IMR-90 (cell line): ENCODE data around the gene ZNF488. TPM values are rescaled to one million over a fixed set of nuclear protein-coding genes. Genes with fewer than 3 reads are reported as not detected.

Source experiments
- ATAC-seq: fragments of 200-7000 bp; cut with Tn5 transposase; 2 replicates; pipeline ENCODE4 v1.9.1; 2020; ENCODE audit warnings: low read depth, mild to moderate bottlenecking, moderate library complexity
- BruUV-seq: library from RNA; stranded (reverse); fragments of 400-500 nt; replicated peaks from 2 replicates; lab custom pipeline; 2021; lab: Mats Ljungman, UMichigan
- CTCF ChIA-PET: fragments of 300-600 bp; formaldehyde crosslinking; extraction: SDS; loops from one replicate; lab custom pipeline; 2021; ENCODE audit warnings: antibody characterized with exemption; lab: Yijun Ruan, JAX
- POLR2A ChIA-PET: fragments of 300-600 bp; sonication (Branson Sonifier 250); formaldehyde crosslinking; loops from one replicate; lab custom pipeline; 2022; ENCODE audit warnings: antibody characterized with exemption; ENCODE audit not compliant: unreplicated experiment; lab: Charles Lee
- DNase-seq: peaks from one replicate; pipeline ENCODE4 v3.0.0; 2013
- H2AFZ ChIP-seq: replicated peaks from 2 replicates; pipeline ENCODE3; 2013; ENCODE audit warnings: low read length, mild to moderate bottlenecking; ENCODE audit not compliant: poor library complexity
- H2AK5ac ChIP-seq: 2 replicates; pipeline ENCODE4 v1.6.1; 2013; ENCODE audit warnings: low read depth, low read length, inconsistent platforms
- H2AK9ac ChIP-seq: replicated peaks from 2 replicates; pipeline ENCODE3; 2013; ENCODE audit warnings: mild to moderate bottlenecking, low read depth, low read length, moderate library complexity; ENCODE audit not compliant: poor library complexity
- H2BK120ac ChIP-seq: 2 replicates; pipeline ENCODE4 v1.6.1; 2013; ENCODE audit warnings: low read depth, low read length, inconsistent platforms
- H2BK15ac ChIP-seq: 3 replicates; pipeline ENCODE4 v1.6.1; 2013; ENCODE audit warnings: low read depth, low read length, inconsistent platforms
- H2BK20ac ChIP-seq: 2 replicates; pipeline ENCODE4 v1.6.1; 2013; ENCODE audit warnings: low read depth, mild to moderate bottlenecking, inconsistent platforms, low read length, moderate library complexity
- H2BK5ac ChIP-seq: 2 replicates; pipeline ENCODE4 v1.6.1; 2013; ENCODE audit warnings: mild to moderate bottlenecking, low read depth, low read length, inconsistent platforms; ENCODE audit not compliant: poor library complexity, severe bottlenecking
- H3K14ac ChIP-seq: replicated peaks from 2 replicates; pipeline ENCODE4 v1.6.1; 2013; ENCODE audit warnings: low read depth, low read length, inconsistent platforms
- H3K18ac ChIP-seq: 2 replicates; pipeline ENCODE4 v1.6.1; 2013; ENCODE audit warnings: low read depth, low read length, control low read depth
- H3K23ac ChIP-seq: 2 replicates; pipeline ENCODE4 v1.6.1; 2013; ENCODE audit warnings: low read depth, low read length, inconsistent platforms
- H3K27ac ChIP-seq: 2 replicates; pipeline ENCODE4 v1.5.1; 2013; ENCODE audit warnings: mild to moderate bottlenecking, control low read depth, low read length; ENCODE audit not compliant: insufficient read depth
- H3K27me3 ChIP-seq: 2 replicates; pipeline ENCODE4 v1.6.1; 2013; ENCODE audit warnings: low read length; ENCODE audit not compliant: control insufficient read depth, insufficient read depth
- H3K36me3 ChIP-seq: 2 replicates; pipeline ENCODE4 v1.6.1; 2013; ENCODE audit warnings: low read length, mixed read lengths; ENCODE audit not compliant: control insufficient read depth, insufficient read depth
- H3K4ac ChIP-seq: 2 replicates; pipeline ENCODE4 v1.6.1; 2013; ENCODE audit warnings: low read depth, low read length, inconsistent platforms
- H3K4me1 ChIP-seq: 2 replicates; pipeline ENCODE4 v1.6.1; 2013; ENCODE audit warnings: low read length, mixed read lengths; ENCODE audit not compliant: control insufficient read depth, insufficient read depth
- H3K4me2 ChIP-seq: 2 replicates; pipeline ENCODE4 v1.6.1; 2013; ENCODE audit warnings: low read depth, mild to moderate bottlenecking, control low read depth, low read length, moderate library complexity
- H3K4me3 ChIP-seq: 2 replicates; pipeline ENCODE4 v1.5.1; 2013; ENCODE audit warnings: low read depth, mild to moderate bottlenecking, control low read depth, low read length, moderate library complexity; ENCODE audit not compliant: insufficient read depth
- H3K56ac ChIP-seq: 2 replicates; pipeline ENCODE4 v1.6.1; 2013; ENCODE audit warnings: low read length, inconsistent platforms; ENCODE audit not compliant: insufficient read depth; ENCODE audit errors: extremely low read depth
- H3K79me1 ChIP-seq, 2 experiments: 2 replicates each; pipeline ENCODE4 v1.6.1; 2013; ENCODE audit warnings: low read length in 2 of 2, inconsistent platforms in 1 of 2, low read depth in 1 of 2
- H3K9ac ChIP-seq: 2 replicates; pipeline ENCODE4 v1.6.1; 2013; ENCODE audit warnings: low read depth, low read length, control low read depth
- H3K9me1 ChIP-seq: 2 replicates; pipeline ENCODE4 v1.6.1; 2013; ENCODE audit warnings: low read length, inconsistent platforms; ENCODE audit not compliant: insufficient read depth
- H3K9me3 ChIP-seq: 2 replicates; pipeline ENCODE4 v1.6.1; 2013; ENCODE audit warnings: low read length; ENCODE audit not compliant: control insufficient read depth, insufficient read depth
- H4K20me1 ChIP-seq: 2 replicates; pipeline ENCODE4 v1.6.1; 2013; ENCODE audit warnings: low read length, inconsistent platforms; ENCODE audit not compliant: insufficient read depth
- H4K5ac ChIP-seq: 2 replicates; pipeline ENCODE4 v1.6.1; 2013; ENCODE audit warnings: mild to moderate bottlenecking, low read depth, low read length, control low read depth
- H4K8ac ChIP-seq, 2 experiments: 2 replicates each; pipeline ENCODE4 v1.6.1; 2013; ENCODE audit warnings: low read depth in 2 of 2, low read length in 2 of 2, control low read depth in 1 of 2, inconsistent platforms in 1 of 2
- H4K91ac ChIP-seq: 2 replicates; pipeline ENCODE4 v1.6.1; 2013; ENCODE audit warnings: low read depth, low read length, inconsistent platforms; ENCODE audit not compliant: insufficient read depth
- BHLHE40 ChIP-seq: fragments of 150-350 bp; IDR thresholded peaks from 2 replicates; pipeline ENCODE4 v1.6.1; 2016; ENCODE audit warnings: mild to moderate bottlenecking, low read depth, low read length
- CEBPB ChIP-seq: IDR thresholded peaks from 2 replicates; pipeline ENCODE4 v1.6.1; 2012; ENCODE audit warnings: low read depth, low read length, improper control_type of control experiment
- CHD1 ChIP-seq: IDR thresholded peaks from 2 replicates; pipeline ENCODE4 v1.6.1; 2012; ENCODE audit warnings: low read depth, low read length, improper control_type of control experiment
- CTCF ChIP-seq: conservative IDR thresholded peaks from 2 replicates; pipeline ENCODE4 v1.5.1; 2012; ENCODE audit warnings: mild to moderate bottlenecking, low read depth, low read length, improper control_type of control experiment
- FOS ChIP-seq: fragments of 150-350 bp; IDR thresholded peaks from 2 replicates; pipeline ENCODE4 v1.6.1; 2016; ENCODE audit warnings: low read depth, low read length
- MAFK ChIP-seq: IDR thresholded peaks from 2 replicates; pipeline ENCODE4 v1.6.1; 2012; ENCODE audit warnings: low read depth, low read length, improper control_type of control experiment
- MAZ ChIP-seq: IDR thresholded peaks from 2 replicates; pipeline ENCODE4 v1.6.1; 2012; ENCODE audit warnings: low read depth, mild to moderate bottlenecking, low read length, improper control_type of control experiment, moderate library complexity, borderline replicate concordance
- MXI1 ChIP-seq: IDR thresholded peaks from 2 replicates; pipeline ENCODE4 v1.6.1; 2012; ENCODE audit warnings: low read depth, mild to moderate bottlenecking, low read length, moderate library complexity, borderline replicate concordance
- NFE2L2 ChIP-seq: fragments of 150-350 bp; IDR thresholded peaks from 2 replicates; pipeline ENCODE4 v1.6.1; 2016; ENCODE audit warnings: low read depth, mild to moderate bottlenecking, low read length
- POLR2A ChIP-seq: IDR thresholded peaks from 2 replicates; pipeline ENCODE4 v1.6.1; 2012; ENCODE audit warnings: mild to moderate bottlenecking, low read depth, low read length
- RAD21 ChIP-seq: IDR thresholded peaks from 2 replicates; pipeline ENCODE4 v1.6.1; 2012; ENCODE audit warnings: low read length, improper control_type of control experiment
- RCOR1 ChIP-seq: IDR thresholded peaks from 2 replicates; pipeline ENCODE4 v1.6.1; 2012; ENCODE audit warnings: mild to moderate bottlenecking, low read length, improper control_type of control experiment; ENCODE audit not compliant: insufficient replicate concordance
- RFX5 ChIP-seq: IDR thresholded peaks from 2 replicates; pipeline ENCODE4 v1.8.0; 2012; ENCODE audit warnings: low read depth, mild to moderate bottlenecking, low read length, moderate library complexity
- SMC3 ChIP-seq: fragments of 150-350 bp; IDR thresholded peaks from 2 replicates; pipeline ENCODE4 v1.6.1; 2016; ENCODE audit warnings: low read depth, mild to moderate bottlenecking, antibody characterized with exemption, low read length, moderate library complexity
- WGBS, 2 experiments: methylation state at CpG; one replicate each; pipeline versions ENCODE4 v1.1.5 to v1.1.7; 2013; ENCODE audit warnings: missing lambda C conversion rate in 2 of 2; ENCODE audit not compliant: insufficient read length in 1 of 2; ENCODE audit errors: extremely low coverage in 2 of 2; 5-methylcytosine and 5-hydroxymethylcytosine counted together
- dilution Hi-C: fragments of 300-500 bp; cut with HindIII; formaldehyde crosslinking; loops from one replicate; pipeline ENCODE4 v1.14.3; 2018; ENCODE audit warnings: low sequenced_read_pairs; ENCODE audit not compliant: unreplicated experiment
- in situ Hi-C: fragments of 300-500 bp; cut with MboI; formaldehyde crosslinking; loops from 3 replicates; pipeline ENCODE4 v1.14.3; 2019; ENCODE audit warnings: low sequenced_read_pairs, inconsistent platforms, mixed read lengths
- intact Hi-C: fragments of 100-400 bp; cut with micrococcal nuclease; formaldehyde crosslinking; loops from 2 replicates; pipeline ENCODE4 v1.10.0; 2022
- polyA plus RNA-seq, 3 experiments: library from polyadenylated mRNA; depleted of rRNA; stranded (reverse); fragments of >200 nt; gene quantifications; 2 replicates each; pipeline ENCODE4 v1.2.3, GENCODE V29; 2012; ENCODE audit warnings: low replicate concordance in 1 of 3
- total RNA-seq: library from RNA; depleted of rRNA; stranded (reverse); fragments of >200 nt; gene quantifications from 2 replicates; pipeline ENCODE4 v1.2.3, GENCODE V29; 2012
- TF ChIP-seq, protein P1 (sequence below): fragments of 150-350 bp; IDR thresholded peaks from 2 replicates; pipeline ENCODE4 v1.6.1; 2016; ENCODE audit warnings: low read depth, mild to moderate bottlenecking, low read length, moderate library complexity, borderline replicate concordance

The ZNF488 gene
- total and polyA plus RNA-seq, 2 of the 4 experiments (the other 2 are of a cell fraction): under 0.01 to 0.14 TPM

GRCh38 chr10:47321521-47322195 is 62.4 kb downstream of the ZNF488 start:
- H4K8ac ChIP-seq: no peak overlapping the region
- H3K9me3 ChIP-seq: no peaks in the 10 kb centered on the region
- H3K14ac ChIP-seq: no peak overlapping the region
- H3K9ac ChIP-seq: no peak overlapping the region
- H2BK15ac ChIP-seq: no peak overlapping the region
- no peaks in the 10 kb centered on the region for H3K4me1 ChIP-seq
- H3K18ac ChIP-seq: no peak overlapping the region
- ChIA-PET CTCF (no interaction called here), POLR2A (no interaction called here)
- no peaks in the 10 kb centered on the region for H3K36me3 ChIP-seq
- H2BK120ac ChIP-seq: no peak overlapping the region
- H3K23ac ChIP-seq: no peak overlapping the region
- H2BK5ac ChIP-seq: no peak overlapping the region
- dilution Hi-C loops (no loop called here), intact Hi-C loops (no loop called here), in situ Hi-C loops (no loop called here)
- H2BK20ac ChIP-seq: no peak overlapping the region
- WGBS, 2 experiments: 89% methylated on average over 4 of the region's 8 CpGs; no CpG with 5 or more reads in 1 of the 2 experiments
- no peak overlapping the region for H3K4me3 ChIP-seq
- H4K20me1 ChIP-seq: no peaks in the 10 kb centered on the region
- H3K9me1 ChIP-seq: no peaks in the 10 kb centered on the region
- H4K91ac ChIP-seq: no peak overlapping the region
- DNase-seq (no peak), ATAC-seq (no peak)
- peaks cover 45% of the 10 kb centered on the region for H3K27me3 ChIP-seq
- no TSS peak for BruUV-seq
- H2AK9ac ChIP-seq: no peak overlapping the region
- no peak overlapping the region for H3K56ac ChIP-seq
- TF ChIP-seq FOS (no peak), RFX5 (no peak), CHD1 (no peak), SMC3 (no peak), BHLHE40 (no peak), MXI1 (no peak), RAD21 (no peak), MAFK (no peak), RCOR1 (no peak), NFE2L2 (no peak), MAZ (no peak), CTCF (no peak), CEBPB (no peak), POLR2A (no peak)
- TF ChIP-seq, protein P1, sequence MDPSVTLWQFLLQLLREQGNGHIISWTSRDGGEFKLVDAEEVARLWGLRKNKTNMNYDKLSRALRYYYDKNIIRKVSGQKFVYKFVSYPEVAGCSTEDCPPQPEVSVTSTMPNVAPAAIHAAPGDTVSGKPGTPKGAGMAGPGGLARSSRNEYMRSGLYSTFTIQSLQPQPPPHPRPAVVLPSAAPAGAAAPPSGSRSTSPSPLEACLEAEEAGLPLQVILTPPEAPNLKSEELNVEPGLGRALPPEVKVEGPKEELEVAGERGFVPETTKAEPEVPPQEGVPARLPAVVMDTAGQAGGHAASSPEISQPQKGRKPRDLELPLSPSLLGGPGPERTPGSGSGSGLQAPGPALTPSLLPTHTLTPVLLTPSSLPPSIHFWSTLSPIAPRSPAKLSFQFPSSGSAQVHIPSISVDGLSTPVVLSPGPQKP: no peak
- no peaks in the 10 kb centered on the region for H3K79me1 ChIP-seq
- no peak overlapping the region for H3K4ac ChIP-seq
- H3K27ac ChIP-seq: no peak overlapping the region
- no peak overlapping the region for H3K4me2 ChIP-seq
- no peak overlapping the region for H2AFZ ChIP-seq
- H2AK5ac ChIP-seq: no peak overlapping the region
- H4K5ac ChIP-seq: no peak overlapping the region
